Lung (tissue), 12 donors: Measurements from ENCODE around the gene TRABD. TPM values are rescaled to one million over a fixed set of nuclear protein-coding genes. Genes with fewer than 3 reads are reported as not detected.

Source experiments
- ATAC-seq: fragments of 200-7000 bp; cut with Tn5 transposase; one replicate; pipeline ENCODE4 v1.9.1; 2020; ENCODE audit warnings: moderate number of reproducible peaks; ENCODE audit not compliant: insufficient read depth, low FRiP score
- DNase-seq, 3 donors: peaks; one replicate each; pipeline ENCODE4 v3.0.0-alpha.2; 2013 to 2017
- H3K27ac ChIP-seq, 2 donors: one replicate each; pipeline ENCODE4 v1.5.1; 2013; ENCODE audit warnings: mild to moderate bottlenecking in 2 of 2, moderate library complexity in 2 of 2, control low read depth in 1 of 2, inconsistent platforms in 1 of 2, low read depth in 1 of 2, low read length in 1 of 2
- H3K27me3 ChIP-seq, 3 donors: one replicate each; pipeline ENCODE4 v1.5.1; 2013; ENCODE audit warnings: low read length in 2 of 3; ENCODE audit not compliant: control insufficient read depth in 3 of 3, insufficient read depth in 3 of 3
- H3K36me3 ChIP-seq, 4 donors: one replicate each; pipeline ENCODE4 v1.5.1; 2013; ENCODE audit warnings: low read length in 4 of 4, mild to moderate bottlenecking in 1 of 4, moderate library complexity in 1 of 4; ENCODE audit not compliant: control insufficient read depth in 4 of 4, insufficient read depth in 4 of 4
- H3K4me1 ChIP-seq, 5 donors: one replicate each; pipeline ENCODE4 v1.5.1; 2013; ENCODE audit warnings: low read length in 5 of 5, mild to moderate bottlenecking in 2 of 5, moderate library complexity in 1 of 5; ENCODE audit not compliant: control insufficient read depth in 5 of 5, insufficient read depth in 5 of 5
- H3K4me3 ChIP-seq: one replicate; pipeline ENCODE4 v1.5.1; 2013; ENCODE audit warnings: mild to moderate bottlenecking, control low read depth, moderate library complexity
- H3K9ac ChIP-seq, 2 donors: one replicate each; pipeline ENCODE4 v1.5.1; 2013; ENCODE audit warnings: low read length in 2 of 2, control low read depth in 1 of 2; ENCODE audit not compliant: insufficient read depth in 1 of 2
- H3K9me3 ChIP-seq, 4 donors: one replicate each; pipeline ENCODE4 v1.5.1; 2013; ENCODE audit warnings: low read length in 3 of 4, mild to moderate bottlenecking in 1 of 4, moderate library complexity in 1 of 4; ENCODE audit not compliant: control insufficient read depth in 4 of 4, insufficient read depth in 3 of 4
- WGBS, 2 donors: extraction: QIAGEN DNeasy Blood & Tissue Kit; methylation state at CpG; one replicate each; pipeline ENCODE4 v1.1.7; 2013; 5-methylcytosine and 5-hydroxymethylcytosine counted together
- polyA plus RNA-seq, 2 donors: library from polyadenylated mRNA; stranded (reverse); fragments of 200-250 nt; gene quantifications; one replicate each; pipeline ENCODE4 v1.2.1, GENCODE V29; 2013
- total RNA-seq, 2 donors: library from RNA; depleted of rRNA in 1 of 2; stranded (reverse); fragments of >200 nt in 1 of 2; gene quantifications; one replicate each; pipeline ENCODE4 v1.2.1, GENCODE V29; 2014 to 2021
- TF ChIP-seq, protein P1 (sequence below): IDR thresholded peaks from 2 replicates; pipeline ENCODE4 v1.5.1; 2012; ENCODE audit warnings: mild to moderate bottlenecking; ENCODE audit errors: control extremely low read depth, extremely low read depth
- donor health status: control.
- donor health status: control.
- donor health status: Bipolar disorder and iron deficiency.
- donor health status: healthy.
- donor health status: DM: yes; HTN: yes; CAD: no.

The TRABD gene
- total and polyA plus RNA-seq, 4 donors = 16.2 to 72.7 (median 62.2) TPM

DNA sequence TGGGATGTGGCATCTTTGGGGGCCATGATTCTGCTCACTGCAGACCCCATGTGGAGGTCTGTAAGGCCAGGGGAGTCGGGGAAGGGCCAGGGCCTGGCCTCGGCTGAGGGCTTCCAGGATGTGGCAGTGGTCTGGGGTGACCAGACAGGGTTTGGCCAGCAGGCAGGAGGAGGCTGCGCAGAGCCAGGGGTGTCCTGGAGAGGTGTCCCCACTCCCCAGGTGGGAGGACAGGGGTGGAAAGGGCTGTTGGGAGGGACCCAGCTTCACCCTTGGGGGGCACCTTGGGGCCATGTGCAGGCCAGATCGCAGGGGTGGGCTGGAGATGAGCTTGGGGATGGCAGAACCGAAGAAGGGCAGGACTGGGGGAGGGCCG lies 11.7 kb upstream of the TRABD start:
- Histone ChIP-seq H3K27me3 (peaks cover 0 to 5% (median 3%) of the 10 kb centered on the region in 3 donors), H3K9ac (no peak overlapping the region), H3K4me1 (peaks cover 0 to 5% (median 0%) of the 10 kb centered on the region in 5 donors), H3K36me3 (no peaks in the 10 kb centered on the region), H3K27ac (no peak overlapping the region), H3K4me3 (no peak overlapping the region), H3K9me3 (peaks cover 0 to 5% (median 0%) of the 10 kb centered on the region in 4 donors)
- ATAC-seq (no peak), DNase-seq (no peak)
- WGBS, 2 donors = 92 to 93% methylated on average over 6 of the region's 6 CpGs
- TF ChIP-seq, protein P1, sequence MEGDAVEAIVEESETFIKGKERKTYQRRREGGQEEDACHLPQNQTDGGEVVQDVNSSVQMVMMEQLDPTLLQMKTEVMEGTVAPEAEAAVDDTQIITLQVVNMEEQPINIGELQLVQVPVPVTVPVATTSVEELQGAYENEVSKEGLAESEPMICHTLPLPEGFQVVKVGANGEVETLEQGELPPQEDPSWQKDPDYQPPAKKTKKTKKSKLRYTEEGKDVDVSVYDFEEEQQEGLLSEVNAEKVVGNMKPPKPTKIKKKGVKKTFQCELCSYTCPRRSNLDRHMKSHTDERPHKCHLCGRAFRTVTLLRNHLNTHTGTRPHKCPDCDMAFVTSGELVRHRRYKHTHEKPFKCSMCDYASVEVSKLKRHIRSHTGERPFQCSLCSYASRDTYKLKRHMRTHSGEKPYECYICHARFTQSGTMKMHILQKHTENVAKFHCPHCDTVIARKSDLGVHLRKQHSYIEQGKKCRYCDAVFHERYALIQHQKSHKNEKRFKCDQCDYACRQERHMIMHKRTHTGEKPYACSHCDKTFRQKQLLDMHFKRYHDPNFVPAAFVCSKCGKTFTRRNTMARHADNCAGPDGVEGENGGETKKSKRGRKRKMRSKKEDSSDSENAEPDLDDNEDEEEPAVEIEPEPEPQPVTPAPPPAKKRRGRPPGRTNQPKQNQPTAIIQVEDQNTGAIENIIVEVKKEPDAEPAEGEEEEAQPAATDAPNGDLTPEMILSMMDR = no peak

DNA sequence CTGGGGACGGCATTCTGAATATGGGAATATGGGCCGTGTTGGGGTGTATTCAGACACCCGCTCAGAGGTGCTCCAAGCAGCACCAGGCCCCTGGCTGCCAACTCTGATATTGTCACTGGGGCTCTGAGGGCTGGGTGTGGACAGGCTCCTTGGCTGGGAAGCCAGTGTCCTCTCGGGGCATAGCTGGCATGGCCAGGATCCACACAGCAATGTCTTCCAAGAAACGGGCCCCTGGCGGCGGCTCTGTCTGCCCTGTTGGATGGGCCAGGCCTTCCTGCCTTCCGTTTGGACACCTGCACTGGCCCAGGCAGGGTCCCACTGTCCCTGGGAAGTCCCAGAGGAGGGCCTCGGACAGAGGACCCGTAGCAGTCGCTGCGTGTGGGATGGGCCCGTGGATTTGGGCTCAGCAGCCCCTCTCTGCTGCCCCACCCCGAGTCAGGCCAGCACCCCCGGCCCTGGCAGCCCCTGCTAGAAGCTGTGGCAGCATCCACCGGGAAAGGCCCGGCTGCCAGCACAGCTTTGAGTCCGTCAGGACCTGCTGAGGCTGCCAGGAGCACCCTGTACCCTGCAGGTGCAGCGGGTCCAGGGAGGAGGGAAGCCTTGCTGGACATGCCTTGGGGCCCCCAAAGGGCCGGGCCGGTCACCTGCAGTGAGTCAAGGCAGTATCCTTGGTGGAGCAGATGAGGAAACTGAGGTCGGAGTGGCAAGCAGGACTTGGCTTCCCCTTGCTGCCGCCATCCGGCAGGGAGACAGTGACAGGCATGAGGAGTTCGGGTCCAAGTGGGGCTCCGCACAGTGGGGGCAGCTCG lies 11.1 kb upstream of the TRABD start:
- TF ChIP-seq, protein P1 = no peak
- no peak for DNase-seq
- H3K36me3 ChIP-seq = no peaks in the 10 kb centered on the region
- H3K27ac ChIP-seq = no peak overlapping the region
- no peak for ATAC-seq
- peaks cover 0 to 5% (median 0%) of the 10 kb centered on the region in 4 donors for H3K9me3 ChIP-seq
- 88 to 93% methylated on average over 27 of the region's 27 CpGs for WGBS, 2 donors
- H3K4me3 ChIP-seq = no peak overlapping the region
- no peak overlapping the region for H3K9ac ChIP-seq
- no peaks in the 10 kb centered on the region for H3K27me3 ChIP-seq
- peaks cover 0 to 5% (median 0%) of the 10 kb centered on the region in 5 donors for H3K4me1 ChIP-seq

DNA sequence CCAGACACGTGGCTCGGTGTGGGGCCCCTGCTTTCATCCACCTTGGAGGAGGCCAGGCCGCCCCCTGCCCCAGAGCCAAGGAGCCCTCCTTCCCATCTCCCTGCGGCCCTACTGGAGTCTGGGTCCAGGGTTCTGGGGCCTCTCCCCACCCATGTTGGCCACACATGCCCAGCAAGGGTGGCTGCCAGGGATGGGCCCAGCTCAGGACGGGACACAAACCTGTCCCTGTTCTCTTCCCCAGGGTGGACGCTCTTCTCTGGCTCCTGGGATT lies 10.6 kb upstream of the TRABD start:
- H3K4me3 ChIP-seq = no peak overlapping the region
- no peaks in the 10 kb centered on the region for H3K27me3 ChIP-seq
- H3K9ac ChIP-seq = no peak overlapping the region
- H3K36me3 ChIP-seq = no peaks in the 10 kb centered on the region
- H3K27ac ChIP-seq = no peak overlapping the region
- H3K9me3 ChIP-seq = peaks cover 0 to 5% (median 0%) of the 10 kb centered on the region in 4 donors
- TF ChIP-seq, protein P1 = no peak
- H3K4me1 ChIP-seq = peaks cover 0 to 5% (median 0%) of the 10 kb centered on the region in 5 donors
- no peak for ATAC-seq
- no peak for DNase-seq
- WGBS, 2 donors = 90 to 91% methylated on average over 4 to 6 of the region's 6 CpGs
